Activated T-helper 9 cell treated with anti-CD3 and anti-CD28 coated beads, Interleukin-2, amount 50 U/mL, for 16 hours (primary cell): Measurements from ENCODE around the gene TM7SF3.
"Not testable (repeated sequence)": the region's sequence is repeated elsewhere in the genome, so short reads cannot be mapped to it uniquely, and the experiment has no call there.

Experiments used
- DNase-seq: peaks from one replicate; pipeline ENCODE4 v3.0.0-alpha.2; 2020; ENCODE audit warnings: low read depth

The TM7SF3 gene

GRCh38 chr12:27014085-27014858 lies at the start of gene TM7SF3:
TSS of gene TM7SF3 (minus strand) at chr12:27014384. CDS start at chr12:27014168, 216 bp downstream.
- peak; percentile 95 for DNase-seq

GRCh38 chr12:27063250-27063851 lies 49.2 kb upstream of the TM7SF3 start:
- no peak for DNase-seq

GRCh38 chr12:27061317-27061716 lies 47.1 kb upstream of the TM7SF3 start:
- DNase-seq, result no peak

- no peak for DNase-seq
Observed at GRCh38 chr12:27060740-27061139, 46.6 kb upstream of the TM7SF3 start.

- no peak for DNase-seq
Observed at GRCh38 chr12:27057543-27057942, 43.4 kb upstream of the TM7SF3 start.

- DNase-seq, result no peak
Observed at GRCh38 chr12:27055966-27056365, 41.8 kb upstream of the TM7SF3 start.

DNA sequence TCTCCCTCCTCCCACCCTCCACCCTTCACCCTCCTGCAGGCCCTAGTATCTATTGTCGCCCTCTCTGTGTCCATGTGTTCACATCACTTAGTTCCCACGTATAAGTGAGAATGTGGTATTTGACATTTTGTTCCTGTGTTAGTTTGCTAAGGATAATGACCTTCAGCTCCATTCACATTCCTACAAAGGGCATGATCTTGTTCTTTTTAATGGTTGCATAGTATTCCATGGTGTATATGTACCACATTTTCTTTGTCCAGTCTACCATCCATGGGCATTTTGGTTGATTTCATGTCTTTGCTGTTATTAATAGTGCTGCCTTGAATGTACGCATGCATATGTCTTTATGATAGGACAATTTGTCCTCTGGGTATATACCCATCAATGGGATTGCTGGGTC lies 38.6 kb upstream of the TM7SF3 start:
- no peak for DNase-seq

- no peak for DNase-seq
Observed at GRCh38 chr12:27052176-27052575, 38.0 kb upstream of the TM7SF3 start.

DNA sequence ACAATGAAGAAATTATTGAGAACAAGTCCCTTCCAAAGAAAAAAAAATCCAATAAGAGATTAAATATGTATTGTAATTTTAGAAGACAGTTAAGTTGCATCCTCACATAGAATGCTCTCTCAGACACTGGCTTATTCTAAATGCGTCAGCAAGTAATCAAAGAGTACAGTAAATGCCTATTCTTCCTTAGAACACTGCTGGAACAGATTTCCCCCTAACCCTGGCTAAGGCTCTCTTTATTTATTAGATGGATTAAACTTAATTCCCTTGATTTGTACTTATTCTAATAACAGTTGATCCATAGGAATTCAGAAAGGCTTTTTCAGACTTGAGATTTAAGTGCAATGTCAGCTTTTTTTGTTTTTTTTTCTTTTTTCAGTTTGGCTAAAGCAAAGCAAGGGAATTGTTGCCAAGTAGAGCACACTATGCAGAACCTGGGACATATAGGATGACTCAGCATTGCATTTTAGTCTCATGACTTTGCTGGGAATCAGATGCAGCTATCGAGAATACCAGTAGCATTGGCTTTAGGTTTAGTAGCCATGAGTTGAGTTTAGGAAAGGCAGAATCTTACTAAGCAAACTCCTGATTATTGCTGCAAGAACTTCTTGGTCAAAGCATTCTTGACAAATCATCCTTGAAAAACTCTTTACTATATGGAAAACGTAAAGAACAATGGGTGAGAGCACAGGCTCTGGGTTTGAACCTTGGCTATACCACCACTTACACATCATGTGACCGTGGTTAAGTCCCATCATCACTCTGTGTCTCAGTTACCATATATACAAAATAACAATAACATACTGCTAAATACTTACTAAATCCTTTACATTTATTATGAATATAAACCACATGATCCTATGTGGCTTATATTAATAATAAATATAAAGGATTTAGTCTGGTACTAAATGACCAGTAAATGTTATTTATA lies 34.9 kb upstream of the TM7SF3 start:
- no peak for DNase-seq

DNA sequence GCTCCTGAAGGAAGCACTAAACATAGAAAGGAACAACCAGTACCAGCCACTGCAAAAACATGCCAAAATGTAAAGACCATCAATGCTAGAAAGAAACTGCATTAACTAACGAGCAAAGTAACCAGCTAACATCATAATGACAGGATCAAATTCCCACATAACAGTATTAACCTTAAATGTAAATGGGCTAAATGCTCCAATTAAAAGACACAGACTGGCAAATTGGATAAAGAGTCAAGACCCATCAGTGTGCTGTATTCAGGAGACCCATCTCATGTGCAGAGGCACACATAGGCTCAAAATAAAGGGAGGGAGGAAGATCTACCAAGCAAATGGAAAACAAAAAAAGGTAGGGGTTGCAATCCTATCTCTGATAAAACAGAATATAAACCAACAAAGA lies 27.8 kb upstream of the TM7SF3 start:
- not testable (repeated sequence) for DNase-seq

DNA sequence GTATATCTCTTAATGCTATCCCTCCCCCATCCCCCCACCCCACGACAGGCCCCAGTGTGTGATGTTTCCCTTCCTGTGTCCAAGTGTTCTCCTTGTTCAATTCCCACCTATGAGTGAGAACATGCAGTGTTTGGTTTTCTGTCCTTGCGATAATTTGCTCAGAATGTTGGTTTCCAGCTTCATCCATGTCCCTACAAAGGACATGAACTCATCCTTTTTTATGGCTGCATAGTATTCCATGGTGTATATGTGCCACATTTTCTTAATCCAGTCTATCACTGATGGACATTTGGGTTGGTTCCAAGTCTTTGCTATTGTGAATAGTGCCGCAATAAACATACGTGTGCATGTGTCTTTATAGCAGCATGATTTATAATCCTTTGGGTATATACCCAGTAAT lies 26.5 kb upstream of the TM7SF3 start:
- not testable (repeated sequence) for DNase-seq

DNA sequence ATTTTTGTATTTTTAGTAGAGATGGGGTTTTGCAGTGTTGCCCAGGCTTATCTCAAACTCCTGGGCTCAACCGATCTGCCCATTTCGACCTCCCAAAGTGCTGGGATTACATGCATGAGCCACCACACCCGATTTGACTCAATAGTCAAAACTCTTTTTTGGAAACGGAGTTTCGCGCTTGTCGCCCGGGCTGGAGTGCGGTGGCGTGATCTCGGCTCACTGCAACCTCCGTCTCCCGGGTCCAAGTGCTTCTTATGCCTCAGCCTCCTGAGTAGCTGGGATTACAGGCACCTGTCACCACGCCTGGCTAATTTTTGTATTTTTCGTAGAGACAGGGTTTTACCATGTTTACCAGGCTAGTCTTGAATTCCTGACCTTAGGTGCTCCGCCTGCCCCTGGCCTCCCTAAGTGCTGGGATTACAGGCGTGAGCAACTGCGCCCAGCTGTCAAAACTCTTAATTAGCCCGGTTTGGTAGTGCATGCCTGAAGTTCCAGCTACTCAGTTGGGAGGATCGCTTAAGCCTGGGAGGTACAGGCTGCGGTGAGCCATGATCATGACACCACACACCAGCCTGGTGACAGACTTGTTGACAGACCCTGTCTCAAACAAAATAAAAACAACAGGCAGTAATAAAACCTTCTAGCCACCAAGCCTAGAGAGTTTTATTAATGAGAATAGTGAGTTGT lies 20.6 kb upstream of the TM7SF3 start:
- DNase-seq, result no peak

GRCh38 chr12:27032679-27033078 lies 18.5 kb upstream of the TM7SF3 start:
- no peak for DNase-seq

GRCh38 chr12:27031531-27031930 lies 17.3 kb upstream of the TM7SF3 start:
- no peak for DNase-seq

- DNase-seq, result no peak
Observed at GRCh38 chr12:27026257-27026656, 12.1 kb upstream of the TM7SF3 start.

GRCh38 chr12:27025116-27025515 lies 10.9 kb upstream of the TM7SF3 start:
- no peak for DNase-seq

- no peak for DNase-seq
Observed at GRCh38 chr12:27024291-27024690, 10.1 kb upstream of the TM7SF3 start.

DNA sequence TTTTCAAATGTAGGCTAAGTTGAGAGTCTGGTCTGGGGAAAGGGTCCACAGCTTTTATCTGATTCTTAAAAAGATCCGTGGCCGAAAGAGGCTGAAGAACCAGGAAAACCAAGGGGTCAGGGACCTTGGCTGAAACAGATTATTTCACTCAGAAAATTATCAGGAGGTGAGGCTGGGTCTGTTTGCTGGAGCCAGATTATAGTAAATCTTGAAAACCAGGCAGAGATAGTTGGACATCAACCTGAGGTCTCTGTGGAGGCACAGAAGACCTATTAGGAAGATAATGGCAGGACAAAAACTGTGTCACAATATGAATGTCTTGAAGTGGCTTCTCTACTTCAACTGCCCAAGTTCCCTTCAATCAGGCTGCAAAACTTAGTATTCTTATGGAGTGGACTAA lies 6.6 kb upstream of the TM7SF3 start:
- no peak for DNase-seq

- no peak for DNase-seq
Observed at GRCh38 chr12:27018037-27018436, 3.9 kb upstream of the TM7SF3 start.

GRCh38 chr12:27017163-27017823 lies 3.1 kb upstream of the TM7SF3 start:
- DNase-seq, result not testable (repeated sequence)

DNA sequence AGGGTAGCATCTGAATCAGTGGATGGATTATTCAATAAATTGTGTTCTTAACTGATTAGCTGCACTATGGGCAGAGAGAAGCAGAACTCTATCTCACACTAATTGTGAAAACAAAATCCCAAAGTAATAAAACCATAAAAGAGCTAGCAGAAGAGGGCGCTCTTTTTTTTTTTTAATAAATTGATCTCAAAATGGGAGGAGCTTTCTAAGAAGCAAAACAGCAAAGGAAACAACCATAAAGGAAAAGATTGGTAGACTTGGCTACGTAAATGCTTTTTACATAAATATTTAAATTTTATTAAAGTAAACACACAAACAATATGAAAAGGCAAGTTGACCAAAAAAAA lies 1.5 kb upstream of the TM7SF3 start:
- DNase-seq, result no peak
